ENCODE data around the gene C1orf174.
A peak's percentile ranks its signal among the peaks of the same experiment; 100 is the strongest.
"Not testable (repeated sequence)": the region's sequence is repeated elsewhere in the genome, so short reads cannot be mapped to it uniquely, and the experiment has no call there.

The C1orf174 gene

GRCh38 chr1:3925762-3926161 lies 25.7 kb upstream of the C1orf174 start:
- no peak for DNase-seq

- no peak for DNase-seq
These were observed 25.2 kb upstream of the C1orf174 start for GRCh38 chr1:3925256-3925655.

- no peak for DNase-seq
These were observed 24.8 kb upstream of the C1orf174 start for GRCh38 chr1:3924825-3925220.

- no peak for DNase-seq
These were observed 24.2 kb upstream of the C1orf174 start for GRCh38 chr1:3924186-3924824.

GRCh38 chr1:3923378-3924185 lies 23.5 kb upstream of the C1orf174 start:
- no peak for DNase-seq

- DNase-seq = no peak
These were observed 22.8 kb upstream of the C1orf174 start for GRCh38 chr1:3922851-3923250.

GRCh38 chr1:3922201-3922725 lies 22.2 kb upstream of the C1orf174 start:
- peak in 3 of 5 experiments; percentile 37 to 90 (median 42) for DNase-seq

GRCh38 chr1:3921765-3922164 lies 21.7 kb upstream of the C1orf174 start:
- DNase-seq = no peak

- DNase-seq = no peak
These were observed 19.6 kb upstream of the C1orf174 start for GRCh38 chr1:3919706-3920105.

- DNase-seq = no peak
These were observed 19.0 kb upstream of the C1orf174 start for GRCh38 chr1:3918966-3919611.

- not testable (repeated sequence) for DNase-seq
These were observed 18.3 kb upstream of the C1orf174 start for GRCh38 chr1:3918359-3918758.

- DNase-seq = no peak
These were observed 17.7 kb upstream of the C1orf174 start for GRCh38 chr1:3917761-3918160.

GRCh38 chr1:3915551-3916121 lies 15.6 kb upstream of the C1orf174 start:
- DNase-seq = no peak

- DNase-seq = no peak
These were observed 14.8 kb upstream of the C1orf174 start for GRCh38 chr1:3914911-3915310.

GRCh38 chr1:3914331-3914851 lies 14.3 kb upstream of the C1orf174 start:
- DNase-seq = no peak

GRCh38 chr1:3912809-3913685 lies 13.0 kb upstream of the C1orf174 start:
- DNase-seq = no peak

GRCh38 chr1:3911981-3912808 lies 12.1 kb upstream of the C1orf174 start:
- no peak for DNase-seq

- peak; percentile 41 to 71 (median 67) for DNase-seq
These were observed 11.1 kb upstream of the C1orf174 start for GRCh38 chr1:3910857-3911845.

- DNase-seq = peak in 1 of 5 experiments; percentile 8
These were observed 10.1 kb upstream of the C1orf174 start for GRCh38 chr1:3910049-3910731.

All from T-helper 2 cell (primary cell).